Measurements from ENCODE around the gene NKPD1. TPM values are rescaled to one million over a fixed set of nuclear protein-coding genes. Genes with fewer than 3 reads are reported as not detected.

Gene NKPD1
- total RNA-seq, 8 experiments from 2014 or later = 0.49 to 1.4 (median 0.63) TPM

GRCh38 chr19:45170146-45171106 lies 9.6 kb upstream of the NKPD1 start:
- ATAC-seq (replicated peaks in 6 of 8) = peak in 3 of 8 experiments; percentile 55 to 76 (median 67)

GRCh38 chr19:45169602-45170001 lies 8.8 kb upstream of the NKPD1 start:
- in situ Hi-C loops (cut with MboI; ENCODE audit: low pct_unique_long_range_greater_than_20kb in 2 of 9, low sequenced_read_pairs in 9 of 9, unreplicated experiment in 9 of 9) = no loop called here
- no peak overlapping the region for H3K4me3 ChIP-seq
- 43 to 100% (median 60%) methylated on average over 1 to 3 of the region's 10 CpGs; no CpG with 5 or more reads in 7 of the 10 experiments for WGBS, 10 experiments
- ATAC-seq (replicated peaks in 6 of 8) = no peak
- H3K27ac ChIP-seq = no peak overlapping the region
- H3K4me1 ChIP-seq (replicated peaks in 1 of 2) = peaks cover 11 to 12% of the 10 kb centered on the region in 2 donors

More at GRCh38 chr19:45170146-45171106, 9.6 kb upstream of the NKPD1 start:
- Histone ChIP-seq H3K27ac (no peak overlapping the region), H3K4me1 (replicated peaks in 1 of 2) (peaks cover 11 to 12% of the 10 kb centered on the region in 2 donors), H3K4me3 (no peak overlapping the region)
- in situ Hi-C loops (cut with MboI; ENCODE audit: low pct_unique_long_range_greater_than_20kb in 2 of 9, low sequenced_read_pairs in 9 of 9, unreplicated experiment in 9 of 9) = no loop called here
- 0 to 90% (median 79%) methylated on average over 1 to 15 of the region's 21 CpGs; no CpG with 5 or more reads in 4 of the 10 experiments for WGBS, 10 experiments

- no peak for ATAC-seq (replicated peaks in 6 of 8)
- in situ Hi-C loops (cut with MboI; ENCODE audit: low pct_unique_long_range_greater_than_20kb in 2 of 9, low sequenced_read_pairs in 9 of 9, unreplicated experiment in 9 of 9) = no loop called here
- Histone ChIP-seq H3K27ac (no peak overlapping the region), H3K4me1 (replicated peaks in 1 of 2) (peaks cover 11 to 12% of the 10 kb centered on the region in 2 donors), H3K4me3 (no peak overlapping the region)
- 0 to 60% (median 60%) methylated on average over 1 of the region's 16 CpGs; no CpG with 5 or more reads in 7 of the 10 experiments for WGBS, 10 experiments
Measured at GRCh38 chr19:45168767-45169351, 8.1 kb upstream of the NKPD1 start.

- in situ Hi-C loops (cut with MboI; ENCODE audit: low pct_unique_long_range_greater_than_20kb in 2 of 9, low sequenced_read_pairs in 9 of 9, unreplicated experiment in 9 of 9) = no loop called here
- WGBS, 10 experiments = 28 to 100% (median 41%) methylated on average over 1 to 8 of the region's 14 CpGs; no CpG with 5 or more reads in 3 of the 10 experiments
- H3K4me1 ChIP-seq (replicated peaks in 1 of 2) = peaks cover 11 to 13% of the 10 kb centered on the region in 2 donors
- H3K4me3 ChIP-seq = no peak overlapping the region
- peak overlapping the region; percentile 45 to 77 for H3K27ac ChIP-seq
- peak in 5 of 8 experiments; percentile 61 to 76 (median 76) for ATAC-seq (replicated peaks in 6 of 8)
Measured at GRCh38 chr19:45166723-45167252, 6.0 kb upstream of the NKPD1 start.

- Histone ChIP-seq H3K4me1 (replicated peaks in 1 of 2) (peaks cover 11 to 14% of the 10 kb centered on the region in 2 donors), H3K27ac (no peak overlapping the region), H3K4me3 (no peak overlapping the region)
- peak; percentile 5 to 92 (median 23) for ATAC-seq (replicated peaks in 6 of 8)
- 0 to 100% (median 15%) methylated on average over 1 to 4 of the region's 27 CpGs; no CpG with 5 or more reads in 5 of the 10 experiments for WGBS, 10 experiments
- in situ Hi-C loops (cut with MboI; ENCODE audit: low pct_unique_long_range_greater_than_20kb in 2 of 9, low sequenced_read_pairs in 9 of 9, unreplicated experiment in 9 of 9) = no loop called here
Measured at GRCh38 chr19:45164577-45165335, 4.0 kb upstream of the NKPD1 start.

- 40 to 100% (median 72%) methylated on average over 1 to 3 of the region's 15 CpGs; no CpG with 5 or more reads in 6 of the 10 experiments for WGBS, 10 experiments
- ATAC-seq (replicated peaks in 6 of 8) = no peak
- Histone ChIP-seq H3K4me3 (no peak overlapping the region), H3K27ac (no peak overlapping the region), H3K4me1 (replicated peaks in 1 of 2) (peaks cover 11 to 14% of the 10 kb centered on the region in 2 donors)
- in situ Hi-C loops (cut with MboI; ENCODE audit: low pct_unique_long_range_greater_than_20kb in 2 of 9, low sequenced_read_pairs in 9 of 9, unreplicated experiment in 9 of 9) = no loop called here
Measured at GRCh38 chr19:45163751-45164460, 3.1 kb upstream of the NKPD1 start.

- Histone ChIP-seq H3K4me3 (no peak overlapping the region), H3K27ac (no peak overlapping the region), H3K4me1 (replicated peaks in 1 of 2) (peaks cover 11 to 14% of the 10 kb centered on the region in 2 donors)
- 40 to 87% (median 74%) methylated on average over 2 to 6 of the region's 17 CpGs; no CpG with 5 or more reads in 7 of the 10 experiments for WGBS, 10 experiments
- in situ Hi-C loops (cut with MboI; ENCODE audit: low pct_unique_long_range_greater_than_20kb in 2 of 9, low sequenced_read_pairs in 9 of 9, unreplicated experiment in 9 of 9) = no loop called here
- no peak for ATAC-seq (replicated peaks in 6 of 8)
Measured at GRCh38 chr19:45163156-45163555, 2.4 kb upstream of the NKPD1 start.

- in situ Hi-C loops (cut with MboI; ENCODE audit: low pct_unique_long_range_greater_than_20kb in 2 of 9, low sequenced_read_pairs in 9 of 9, unreplicated experiment in 9 of 9) = no loop called here
- peaks cover 11 to 14% of the 10 kb centered on the region in 2 donors for H3K4me1 ChIP-seq (replicated peaks in 1 of 2)
- H3K4me3 ChIP-seq = no peak overlapping the region
- 80 to 93% (median 93%) methylated on average over 1 to 3 of the region's 18 CpGs; no CpG with 5 or more reads in 7 of the 10 experiments for WGBS, 10 experiments
- H3K27ac ChIP-seq = no peak overlapping the region
- ATAC-seq (replicated peaks in 6 of 8) = no peak
Measured at GRCh38 chr19:45162608-45163143, 1.9 kb upstream of the NKPD1 start.

GRCh38 chr19:45161738-45162607 lies 1.2 kb upstream of the NKPD1 start:
- Histone ChIP-seq H3K27ac (no peak overlapping the region), H3K4me1 (replicated peaks in 1 of 2) (peaks cover 8 to 13% of the 10 kb centered on the region in 2 donors), H3K4me3 (no peak overlapping the region)
- 4 to 20% (median 5%) methylated on average over 1 to 8 of the region's 32 CpGs; no CpG with 5 or more reads in 7 of the 10 experiments for WGBS, 10 experiments
- in situ Hi-C loops (cut with MboI; ENCODE audit: low pct_unique_long_range_greater_than_20kb in 2 of 9, low sequenced_read_pairs in 9 of 9, unreplicated experiment in 9 of 9) = no loop called here
- peak; percentile 5 to 70 (median 60) for ATAC-seq (replicated peaks in 6 of 8)

GRCh38 chr19:45159971-45160324 lies 834 bp downstream of the NKPD1 start:
- H3K4me1 ChIP-seq (replicated peaks in 1 of 2) = peaks cover 0 to 2% of the 10 kb centered on the region in 2 donors
- H3K27ac ChIP-seq = no peak overlapping the region
- WGBS, 10 experiments = 67 to 92% (median 71%) methylated on average over 2 to 4 of the region's 10 CpGs; no CpG with 5 or more reads in 7 of the 10 experiments
- ATAC-seq (replicated peaks in 6 of 8) = no peak
- in situ Hi-C loops (cut with MboI; ENCODE audit: low pct_unique_long_range_greater_than_20kb in 2 of 9, low sequenced_read_pairs in 9 of 9, unreplicated experiment in 9 of 9) = no loop called here
- H3K4me3 ChIP-seq = no peak overlapping the region
